HepG2 (cell line): ENCODE measurements around the gene MAD2L2.

ENCODE experiments used
- BRF2 ChIP-seq: sonication (generic); formaldehyde crosslinking; IDR thresholded peaks from 2 replicates; pipeline ENCODE4 v1.8.1; 2022; ENCODE audit warnings: mild to moderate bottlenecking, missing genetic modification reagents
- CCAR2 ChIP-seq: fragments of 200-400 bp; formaldehyde crosslinking; optimal IDR thresholded peaks from 2 replicates; pipeline ENCODE3; 2018; ENCODE audit warnings: low read depth, mild to moderate bottlenecking, low read length, moderate library complexity
- EZH2 ChIP-seq: conservative IDR thresholded peaks from 2 replicates; pipeline ENCODE4 v1.6.1; 2012; ENCODE audit warnings: mild to moderate bottlenecking, low read depth, low read length, moderate library complexity
- FOXK2 ChIP-seq: fragments of 450-650 bp; IDR thresholded peaks from 2 replicates; pipeline ENCODE4 v1.6.1; 2016
- HES4 ChIP-seq: sonication (generic); formaldehyde crosslinking; IDR thresholded peaks from 2 replicates; pipeline ENCODE4 v1.9.0; 2021; ENCODE audit warnings: mild to moderate bottlenecking, missing genetic modification reagents, borderline replicate concordance
- MIER2 ChIP-seq: IDR thresholded peaks from 2 replicates; pipeline ENCODE4 v1.6.1; 2016; ENCODE audit warnings: missing biosample characterization, missing genetic modification reagents
- RARG ChIP-seq: sonication (generic); formaldehyde crosslinking; IDR thresholded peaks from 2 replicates; pipeline ENCODE4 v1.4.0; 2020; ENCODE audit warnings: low read depth, mild to moderate bottlenecking, missing genetic modification reagents
- TF ChIP-seq, protein P1 (sequence below): sonication (generic); formaldehyde crosslinking; IDR thresholded peaks from 2 replicates; pipeline ENCODE4 v1.5.0; 2020; ENCODE audit warnings: mild to moderate bottlenecking, missing genetic modification reagents, moderate library complexity
- TF ChIP-seq, protein P2 (sequence below): sonication (generic); formaldehyde crosslinking; IDR thresholded peaks from 2 replicates; pipeline ENCODE4 v1.5.0; 2020; ENCODE audit warnings: missing genetic modification reagents

GRCh38 chr1:11634365-11635192 is 46.4 kb downstream of the MAD2L2 start:
- TF ChIP-seq CCAR2 (no peak), MIER2 (no peak), RARG (no peak), FOXK2 (no peak), EZH2 (no peak), BRF2 (CRISPR knock-in tag) (no peak), HES4 (no peak)
- TF ChIP-seq, protein P1, sequence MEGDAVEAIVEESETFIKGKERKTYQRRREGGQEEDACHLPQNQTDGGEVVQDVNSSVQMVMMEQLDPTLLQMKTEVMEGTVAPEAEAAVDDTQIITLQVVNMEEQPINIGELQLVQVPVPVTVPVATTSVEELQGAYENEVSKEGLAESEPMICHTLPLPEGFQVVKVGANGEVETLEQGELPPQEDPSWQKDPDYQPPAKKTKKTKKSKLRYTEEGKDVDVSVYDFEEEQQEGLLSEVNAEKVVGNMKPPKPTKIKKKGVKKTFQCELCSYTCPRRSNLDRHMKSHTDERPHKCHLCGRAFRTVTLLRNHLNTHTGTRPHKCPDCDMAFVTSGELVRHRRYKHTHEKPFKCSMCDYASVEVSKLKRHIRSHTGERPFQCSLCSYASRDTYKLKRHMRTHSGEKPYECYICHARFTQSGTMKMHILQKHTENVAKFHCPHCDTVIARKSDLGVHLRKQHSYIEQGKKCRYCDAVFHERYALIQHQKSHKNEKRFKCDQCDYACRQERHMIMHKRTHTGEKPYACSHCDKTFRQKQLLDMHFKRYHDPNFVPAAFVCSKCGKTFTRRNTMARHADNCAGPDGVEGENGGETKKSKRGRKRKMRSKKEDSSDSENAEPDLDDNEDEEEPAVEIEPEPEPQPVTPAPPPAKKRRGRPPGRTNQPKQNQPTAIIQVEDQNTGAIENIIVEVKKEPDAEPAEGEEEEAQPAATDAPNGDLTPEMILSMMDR (CRISPR knock-in tag), result no peak
- TF ChIP-seq, protein P2, sequence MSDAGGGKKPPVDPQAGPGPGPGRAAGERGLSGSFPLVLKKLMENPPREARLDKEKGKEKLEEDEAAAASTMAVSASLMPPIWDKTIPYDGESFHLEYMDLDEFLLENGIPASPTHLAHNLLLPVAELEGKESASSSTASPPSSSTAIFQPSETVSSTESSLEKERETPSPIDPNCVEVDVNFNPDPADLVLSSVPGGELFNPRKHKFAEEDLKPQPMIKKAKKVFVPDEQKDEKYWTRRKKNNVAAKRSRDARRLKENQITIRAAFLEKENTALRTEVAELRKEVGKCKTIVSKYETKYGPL (CRISPR knock-in tag), result no peak
